H54 (cell line): ENCODE data around the gene SLC2A9.

ENCODE experiments used
- DNase-seq: peaks from one replicate; pipeline ENCODE4 v3.0.0; 2011; ENCODE audit warnings: low spot score, mixed read lengths; ENCODE audit not compliant: insufficient read length
- FAIRE-seq: peaks from 3 replicates; lab custom pipeline; 2011; peaks lifted over from hg19 to GRCh38; lab: Jason Lieb, UNC
- POLR2A ChIP-seq: IDR thresholded peaks from 2 replicates; pipeline ENCODE4 v1.6.1; 2011; ENCODE audit warnings: low read depth, mild to moderate bottlenecking, low read length

Gene SLC2A9

GRCh38 chr4:9963328-9963727 is 58.0 kb downstream of the SLC2A9 start:
- FAIRE-seq: no peak
- TF ChIP-seq POLR2A: no peak

GRCh38 chr4:9962611-9963314 is 58.5 kb downstream of the SLC2A9 start:
- TF ChIP-seq POLR2A: no peak
- no peak for DNase-seq
- no peak for FAIRE-seq

More at GRCh38 chr4:9963328-9963727, 58.0 kb downstream of the SLC2A9 start:
- DNase-seq: no peak

GRCh38 chr4:9954468-9954867 is 66.8 kb downstream of the SLC2A9 start:
- FAIRE-seq (no peak), DNase-seq (no peak)
- TF ChIP-seq POLR2A: no peak

GRCh38 chr4:9953089-9953488 is 68.2 kb downstream of the SLC2A9 start:
- no peak for DNase-seq
- no peak for FAIRE-seq
- no peak for TF ChIP-seq POLR2A

GRCh38 chr4:9952415-9952950 is 68.8 kb downstream of the SLC2A9 start:
- DNase-seq (no peak), FAIRE-seq (no peak)
- no peak for TF ChIP-seq POLR2A

- no peak for TF ChIP-seq POLR2A
- FAIRE-seq (no peak), DNase-seq (no peak)
These were observed 71.7 kb downstream of the SLC2A9 start for GRCh38 chr4:9949573-9949972.

GRCh38 chr4:9947168-9948062 is 73.9 kb downstream of the SLC2A9 start:
- no peak for FAIRE-seq
- TF ChIP-seq POLR2A: no peak

GRCh38 chr4:9946170-9946569 is 75.1 kb downstream of the SLC2A9 start:
- no peak for TF ChIP-seq POLR2A
- FAIRE-seq: no peak
- no peak for DNase-seq

More at GRCh38 chr4:9947168-9948062, 73.9 kb downstream of the SLC2A9 start:
- DNase-seq: no peak

- DNase-seq: no peak
- no peak for FAIRE-seq
- no peak for TF ChIP-seq POLR2A
These were observed 76.6 kb downstream of the SLC2A9 start for GRCh38 chr4:9944431-9945425.

- DNase-seq (no peak), FAIRE-seq (no peak)
- no peak for TF ChIP-seq POLR2A
These were observed 77.5 kb downstream of the SLC2A9 start for GRCh38 chr4:9943761-9944160.

GRCh38 chr4:9942921-9943600 is 78.2 kb downstream of the SLC2A9 start:
- FAIRE-seq (no peak), DNase-seq (no peak)
- TF ChIP-seq POLR2A: no peak

- no peak for TF ChIP-seq POLR2A
- no peak for DNase-seq
- FAIRE-seq: no peak
These were observed 79.2 kb downstream of the SLC2A9 start for GRCh38 chr4:9942139-9942538.

- FAIRE-seq: no peak
- no peak for DNase-seq
- TF ChIP-seq POLR2A: no peak
These were observed 81.3 kb downstream of the SLC2A9 start for GRCh38 chr4:9940041-9940440.
